ENCODE results near the gene ZNF524.

ZNF524 gene

GRCh38 chr19:55621673-55622231 is 21.7 kb downstream of the ZNF524 start:
- DNase-seq = no peak

GRCh38 chr19:55622242-55622969 is 22.3 kb downstream of the ZNF524 start:
- no peak for DNase-seq

- no peak for DNase-seq
Observed at GRCh38 chr19:55623130-55623529, 23.0 kb downstream of the ZNF524 start.

- no peak for DNase-seq
Observed at GRCh38 chr19:55623561-55623960, 23.5 kb downstream of the ZNF524 start.

GRCh38 chr19:55624109-55625003 is 24.3 kb downstream of the ZNF524 start, which contains the start of gene ZNF784:
Gene ZNF784 (minus strand): TSS chr19:55624566. CDS start chr19:55624561, 5 bp downstream.
- DNase-seq = peak; percentile 91 to 93

GRCh38 chr19:55625004-55625326 is 24.9 kb downstream of the ZNF524 start:
- no peak for DNase-seq

GRCh38 chr19:55626350-55626749 is 26.3 kb downstream of the ZNF524 start:
- DNase-seq = peak; percentile 80 to 89

GRCh38 chr19:55632463-55632834 is 32.4 kb downstream of the ZNF524 start:
- DNase-seq = peak; percentile 91 to 93

GRCh38 chr19:55633861-55634260 is 33.8 kb downstream of the ZNF524 start:
- DNase-seq = no peak

GRCh38 chr19:55635334-55635717 is 35.2 kb downstream of the ZNF524 start:
- peak in 1 of 2 donors; percentile 29 for DNase-seq

- DNase-seq = no peak
Observed at GRCh38 chr19:55635856-55636440, 35.9 kb downstream of the ZNF524 start.

- no peak for DNase-seq
Observed at GRCh38 chr19:55636723-55637122, 36.6 kb downstream of the ZNF524 start.

GRCh38 chr19:55637534-55637933 is 37.4 kb downstream of the ZNF524 start:
- no peak for DNase-seq

- peak; percentile 70 to 75 for DNase-seq
Observed at GRCh38 chr19:55638864-55639359, 38.8 kb downstream of the ZNF524 start.

GRCh38 chr19:55640043-55640576 is 40.0 kb downstream of the ZNF524 start:
- peak; percentile 78 to 85 for DNase-seq

GRCh38 chr19:55640577-55641425 is 40.7 kb downstream of the ZNF524 start, which contains the start of gene ZNF580:
Gene ZNF580 (plus strand): TSS chr19:55641002. CDS start chr19:55642509, 1,507 bp downstream.
- DNase-seq = peak; percentile 47 to 66

- DNase-seq = peak in 1 of 2 donors; percentile 54
Observed at GRCh38 chr19:55641426-55642152, 41.5 kb downstream of the ZNF524 start.

GRCh38 chr19:55642153-55643002 is 42.3 kb downstream of the ZNF524 start:
- DNase-seq = peak in 1 of 2 donors; percentile 23

GRCh38 chr19:55643003-55643886 is 43.2 kb downstream of the ZNF524 start, which contains the start of gene ZNF581:
Gene ZNF581 (plus strand): TSS chr19:55643649. CDS start chr19:55644572, 923 bp downstream.
- DNase-seq = peak; percentile 77 to 83

All from CD4-positive, alpha-beta T cell treated with Interleukin-4 for 1 hour (primary cell).